ENCODE measurements around the gene NTN1. TPM values are rescaled to one million over a fixed set of nuclear protein-coding genes. Genes with fewer than 3 reads are reported as not detected.

NTN1 gene
- total RNA-seq, 1 experiment from 2014 or later: 14.5 TPM

DNA sequence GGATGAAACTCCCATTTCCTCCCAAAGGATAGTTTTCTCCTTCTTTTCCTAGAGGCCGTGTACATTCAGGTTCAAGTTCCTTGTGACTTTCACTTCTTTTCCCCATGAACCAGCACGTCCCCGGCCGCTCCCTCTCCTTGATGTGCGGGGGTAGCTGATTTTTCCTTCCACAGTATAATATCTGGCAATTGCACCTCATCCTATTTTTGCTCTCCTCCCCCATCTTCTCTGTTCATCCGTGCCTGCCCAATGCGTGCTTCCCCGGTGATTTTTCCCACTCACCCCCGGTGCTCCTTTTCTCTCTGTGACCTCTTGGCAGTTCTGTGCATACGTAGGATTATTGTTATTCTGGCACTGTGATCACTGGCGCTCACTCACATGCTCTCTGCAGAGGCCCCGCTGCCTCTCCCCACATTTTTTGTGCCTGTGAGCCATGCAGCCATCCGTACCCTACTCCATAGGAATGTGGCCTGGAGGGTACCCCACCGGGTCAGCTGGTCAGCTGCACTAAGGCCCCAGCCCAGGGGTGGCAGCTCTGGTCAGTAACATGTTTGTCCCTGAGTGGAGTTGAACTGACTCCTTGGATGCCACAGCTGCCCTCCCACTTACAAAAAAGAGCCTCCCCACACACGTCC is 100.0 kb downstream of the NTN1 start:
- H3K27me3 ChIP-seq (ENCODE audit: control insufficient read depth, insufficient read depth, low read length): no peaks in the 10 kb centered on the region
- in situ Hi-C loops (cut with HindIII; ENCODE audit: low pct_unique_long_range_greater_than_20kb, low sequenced_read_pairs): no loop called here
- no TSS peak for BruUV-seq (replicated peaks)
- no peak overlapping the region for H3K27ac ChIP-seq (ENCODE audit: low read length)
- TF ChIP-seq, protein P1, sequence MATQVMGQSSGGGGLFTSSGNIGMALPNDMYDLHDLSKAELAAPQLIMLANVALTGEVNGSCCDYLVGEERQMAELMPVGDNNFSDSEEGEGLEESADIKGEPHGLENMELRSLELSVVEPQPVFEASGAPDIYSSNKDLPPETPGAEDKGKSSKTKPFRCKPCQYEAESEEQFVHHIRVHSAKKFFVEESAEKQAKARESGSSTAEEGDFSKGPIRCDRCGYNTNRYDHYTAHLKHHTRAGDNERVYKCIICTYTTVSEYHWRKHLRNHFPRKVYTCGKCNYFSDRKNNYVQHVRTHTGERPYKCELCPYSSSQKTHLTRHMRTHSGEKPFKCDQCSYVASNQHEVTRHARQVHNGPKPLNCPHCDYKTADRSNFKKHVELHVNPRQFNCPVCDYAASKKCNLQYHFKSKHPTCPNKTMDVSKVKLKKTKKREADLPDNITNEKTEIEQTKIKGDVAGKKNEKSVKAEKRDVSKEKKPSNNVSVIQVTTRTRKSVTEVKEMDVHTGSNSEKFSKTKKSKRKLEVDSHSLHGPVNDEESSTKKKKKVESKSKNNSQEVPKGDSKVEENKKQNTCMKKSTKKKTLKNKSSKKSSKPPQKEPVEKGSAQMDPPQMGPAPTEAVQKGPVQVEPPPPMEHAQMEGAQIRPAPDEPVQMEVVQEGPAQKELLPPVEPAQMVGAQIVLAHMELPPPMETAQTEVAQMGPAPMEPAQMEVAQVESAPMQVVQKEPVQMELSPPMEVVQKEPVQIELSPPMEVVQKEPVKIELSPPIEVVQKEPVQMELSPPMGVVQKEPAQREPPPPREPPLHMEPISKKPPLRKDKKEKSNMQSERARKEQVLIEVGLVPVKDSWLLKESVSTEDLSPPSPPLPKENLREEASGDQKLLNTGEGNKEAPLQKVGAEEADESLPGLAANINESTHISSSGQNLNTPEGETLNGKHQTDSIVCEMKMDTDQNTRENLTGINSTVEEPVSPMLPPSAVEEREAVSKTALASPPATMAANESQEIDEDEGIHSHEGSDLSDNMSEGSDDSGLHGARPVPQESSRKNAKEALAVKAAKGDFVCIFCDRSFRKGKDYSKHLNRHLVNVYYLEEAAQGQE (IDR thresholded peaks at IDR 0.05; ENCODE audit: insufficient read depth in 1 of 2, low read depth in 2 of 2, low read length in 1 of 2): no peak
- TF ChIP-seq, protein P2, sequence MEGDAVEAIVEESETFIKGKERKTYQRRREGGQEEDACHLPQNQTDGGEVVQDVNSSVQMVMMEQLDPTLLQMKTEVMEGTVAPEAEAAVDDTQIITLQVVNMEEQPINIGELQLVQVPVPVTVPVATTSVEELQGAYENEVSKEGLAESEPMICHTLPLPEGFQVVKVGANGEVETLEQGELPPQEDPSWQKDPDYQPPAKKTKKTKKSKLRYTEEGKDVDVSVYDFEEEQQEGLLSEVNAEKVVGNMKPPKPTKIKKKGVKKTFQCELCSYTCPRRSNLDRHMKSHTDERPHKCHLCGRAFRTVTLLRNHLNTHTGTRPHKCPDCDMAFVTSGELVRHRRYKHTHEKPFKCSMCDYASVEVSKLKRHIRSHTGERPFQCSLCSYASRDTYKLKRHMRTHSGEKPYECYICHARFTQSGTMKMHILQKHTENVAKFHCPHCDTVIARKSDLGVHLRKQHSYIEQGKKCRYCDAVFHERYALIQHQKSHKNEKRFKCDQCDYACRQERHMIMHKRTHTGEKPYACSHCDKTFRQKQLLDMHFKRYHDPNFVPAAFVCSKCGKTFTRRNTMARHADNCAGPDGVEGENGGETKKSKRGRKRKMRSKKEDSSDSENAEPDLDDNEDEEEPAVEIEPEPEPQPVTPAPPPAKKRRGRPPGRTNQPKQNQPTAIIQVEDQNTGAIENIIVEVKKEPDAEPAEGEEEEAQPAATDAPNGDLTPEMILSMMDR (IDR thresholded peaks at IDR 0.05): no peak
- no peak for TF ChIP-seq TCF7L2 (IDR thresholded peaks at IDR 0.05; ENCODE audit: low read depth, low read length)
- no peak for TF ChIP-seq POLR2AphosphoS5 (IDR thresholded peaks at IDR 0.05; ENCODE audit: low read depth, low read length)
- no peak for TF ChIP-seq SIN3A (IDR thresholded peaks at IDR 0.05; ENCODE audit: borderline replicate concordance, insufficient read depth, low read depth, low read length)
- ChIA-PET CTCF (no interaction called here), POLR2A (interaction anchor here (0.6 kb wide), 2 partner anchors 14 to 37 kb away, joined by 3 read pairs; no protein-coding TSS in a partner anchor)
- no peak for DNase-seq (ENCODE audit: low read depth, low spot score)
- no peaks in the 10 kb centered on the region for H3K9me3 ChIP-seq (ENCODE audit: control insufficient read depth, insufficient read depth, low read depth, low read length)
- no peak overlapping the region for H3K4me3 ChIP-seq (ENCODE audit: low read depth in 2 of 2, low read length in 2 of 2)
- no peak for ATAC-seq
- no peaks in the 10 kb centered on the region for H3K36me3 ChIP-seq (ENCODE audit: control insufficient read depth, insufficient read depth, low read length)
- intact Hi-C loops (cut with micrococcal nuclease; ENCODE audit: unreplicated experiment): no loop called here
- H3K4me1 ChIP-seq (ENCODE audit: control insufficient read depth, insufficient read depth, low read length): no peaks in the 10 kb centered on the region; the same call in 1 of the 2 replicates

- intact Hi-C loops (cut with micrococcal nuclease; ENCODE audit: unreplicated experiment) (no loop called here), in situ Hi-C loops (cut with HindIII; ENCODE audit: low pct_unique_long_range_greater_than_20kb, low sequenced_read_pairs) (no loop called here)
- no TSS peak for BruUV-seq (replicated peaks)
- Histone ChIP-seq H3K27me3 (ENCODE audit: control insufficient read depth, insufficient read depth, low read length) (no peaks in the 10 kb centered on the region), H3K27ac (ENCODE audit: low read length) (no peak overlapping the region), H3K9me3 (ENCODE audit: control insufficient read depth, insufficient read depth, low read depth, low read length) (no peaks in the 10 kb centered on the region), H3K36me3 (ENCODE audit: control insufficient read depth, insufficient read depth, low read length) (no peaks in the 10 kb centered on the region), H3K4me1 (ENCODE audit: control insufficient read depth, insufficient read depth, low read length) (no peaks in the 10 kb centered on the region), H3K4me3 (ENCODE audit: low read depth in 2 of 2, low read length in 2 of 2) (no peak overlapping the region)
- CTCF ChIA-PET: no interaction called here
- no peak for DNase-seq (ENCODE audit: low read depth, low spot score)
- POLR2A ChIA-PET: no interaction called here
- TF ChIP-seq, protein P2 (IDR thresholded peaks at IDR 0.05): no peak
- no peak for TF ChIP-seq POLR2AphosphoS5 (IDR thresholded peaks at IDR 0.05; ENCODE audit: low read depth, low read length)
- TF ChIP-seq, protein P1 (IDR thresholded peaks at IDR 0.05; ENCODE audit: insufficient read depth in 1 of 2, low read depth in 2 of 2, low read length in 1 of 2): no peak
- no peak for TF ChIP-seq TCF7L2 (IDR thresholded peaks at IDR 0.05; ENCODE audit: low read depth, low read length)
- no peak for ATAC-seq
Observed at GRCh38 chr17:9123594-9124553, 102.6 kb downstream of the NTN1 start.
